SK-N-SH (cell line): ENCODE measurements around the gene SMIM22. TPM values are rescaled to one million over a fixed set of nuclear protein-coding genes. Genes with fewer than 3 reads are reported as not detected.

ENCODE experiments used
- CTCF ChIA-PET: fragments of 300-600, 350-600 bp; formaldehyde crosslinking; extraction: SDS; loops from one replicate; lab custom pipeline; 2021; lab: Yijun Ruan, JAX
- POLR2A ChIA-PET: fragments of 350-600 bp; sonication (Branson Sonifier 250); formaldehyde crosslinking; extraction: SDS; loops from one replicate; lab custom pipeline; 2020; ENCODE audit warnings: antibody characterized with exemption, inconsistent platforms; lab: Yijun Ruan, JAX
- DNase-seq: peaks from one replicate; pipeline ENCODE4 v3.0.0; 2012
- H2AFZ ChIP-seq: fragments of 200-600 bp; sonication (generic); 2 replicates; pipeline ENCODE4 v1.8.1; 2016; ENCODE audit warnings: antibody characterized with exemption, mild to moderate bottlenecking, low read depth
- H3F3A ChIP-seq: fragments of 200-600 bp; sonication (generic); replicated peaks from 2 replicates; pipeline ENCODE3; 2016; ENCODE audit warnings: antibody characterized with exemption, mild to moderate bottlenecking; ENCODE audit not compliant: insufficient read depth
- H3K27ac ChIP-seq, 2 experiments: fragments of 200-500 bp in 1 of 2; fragments of 200-600 bp in 1 of 2; sonication (Bioruptor generic) in 1 of 2; sonication (generic), shearing (Covaris generic) in 1 of 2; 2 replicates each; pipeline versions ENCODE4 v1.5.1 to v1.6.1; 2014 to 2016; ENCODE audit warnings: low read depth in 2 of 2, inconsistent platforms in 1 of 2, low read length in 1 of 2, mild to moderate bottlenecking in 1 of 2, mixed read lengths in 1 of 2
- H3K27me3 ChIP-seq: fragments of 200-600 bp; sonication (generic), shearing (Covaris generic); 2 replicates; pipeline ENCODE4 v1.6.1; 2016; ENCODE audit warnings: mixed run types; ENCODE audit not compliant: insufficient read depth
- H3K36me3 ChIP-seq, 2 experiments: fragments of 200-500 bp in 1 of 2; fragments of 200-600 bp in 1 of 2; sonication (Bioruptor generic) in 1 of 2; sonication (generic) in 1 of 2; replicated peaks in 1 of 2; 2 replicates each; pipeline versions ENCODE3 to v1.5.1; 2014 to 2016; ENCODE audit warnings: low read length in 1 of 2, mild to moderate bottlenecking in 1 of 2; ENCODE audit not compliant: insufficient read depth in 2 of 2, control insufficient read depth in 1 of 2
- H3K4me1 ChIP-seq, 2 experiments: fragments of 200-500 bp in 1 of 2; fragments of 200-600 bp in 1 of 2; sonication (Bioruptor generic) in 1 of 2; sonication (generic), shearing (Covaris generic) in 1 of 2; 2 replicates each; pipeline versions ENCODE4 v1.5.1 to v1.6.1; 2014 to 2016; ENCODE audit warnings: low read depth in 1 of 2, low read length in 1 of 2, mixed run types in 1 of 2; ENCODE audit not compliant: insufficient read depth in 2 of 2, control insufficient read depth in 1 of 2
- H3K4me2 ChIP-seq: fragments of 200-600 bp; sonication (generic), shearing (Covaris generic); 2 replicates; pipeline ENCODE4 v1.6.1; 2017; ENCODE audit warnings: mixed run types
- H3K4me3 ChIP-seq, 2 experiments: fragments of 200-500 bp in 1 of 2; fragments of 200-600 bp in 1 of 2; sonication (Bioruptor generic) in 1 of 2; sonication (generic), shearing (Covaris generic) in 1 of 2; 2 replicates each; pipeline versions ENCODE4 v1.5.1 to v1.8.1; 2014 to 2016; ENCODE audit warnings: low read depth in 2 of 2, inconsistent platforms in 1 of 2, low read length in 1 of 2, mild to moderate bottlenecking in 1 of 2, mixed read lengths in 1 of 2, moderate library complexity in 1 of 2
- H3K79me2 ChIP-seq: fragments of 200-600 bp; sonication (generic); 2 replicates; pipeline ENCODE4 v1.8.1; 2017; ENCODE audit warnings: mild to moderate bottlenecking; ENCODE audit not compliant: insufficient read depth
- H3K9ac ChIP-seq: fragments of 200-600 bp; sonication (generic); 2 replicates; pipeline ENCODE4 v1.6.1; 2017; ENCODE audit warnings: mixed run types
- H3K9me2 ChIP-seq: fragments of 200-600 bp; sonication (generic); 2 replicates; pipeline ENCODE4 v1.6.1; 2017; ENCODE audit warnings: mixed run types
- H3K9me3 ChIP-seq: fragments of 200-600 bp; sonication (generic); 2 replicates; pipeline ENCODE4 v1.6.1; 2017; ENCODE audit warnings: mixed run types, mild to moderate bottlenecking, moderate library complexity
- H4K20me1 ChIP-seq: fragments of 200-600 bp; sonication (generic); 2 replicates; pipeline ENCODE4 v1.6.1; 2017; ENCODE audit warnings: mild to moderate bottlenecking, mixed run types; ENCODE audit not compliant: insufficient read depth
- CHD2 ChIP-seq: fragments of 150-350 bp; IDR thresholded peaks from 2 replicates; pipeline ENCODE4 v1.6.1; 2018; ENCODE audit warnings: low read length; ENCODE audit not compliant: partially characterized antibody
- CTCF ChIP-seq: fragments of 200-600 bp; sonication (generic); IDR thresholded peaks from 2 replicates; pipeline ENCODE4 v1.6.1; 2017; ENCODE audit warnings: antibody characterized with exemption, mild to moderate bottlenecking, moderate library complexity
- ELF1 ChIP-seq: IDR thresholded peaks from 2 replicates; pipeline ENCODE4 v1.4.0; 2012
- EP300 ChIP-seq, 2 experiments: IDR thresholded peaks; 2 replicates each; pipeline versions ENCODE4 v1.4.0 to v1.6.1; 2012; ENCODE audit warnings: borderline replicate concordance in 1 of 2, low read depth in 1 of 2, low read length in 1 of 2
- FOXM1 ChIP-seq: IDR thresholded peaks from 2 replicates; pipeline ENCODE4 v1.4.0; 2012; ENCODE audit warnings: low read depth, mild to moderate bottlenecking
- GABPA ChIP-seq: IDR thresholded peaks from 2 replicates; pipeline ENCODE4 v1.4.0; 2012; ENCODE audit warnings: low read depth, mild to moderate bottlenecking
- GATA2 ChIP-seq: sonication (generic); formaldehyde crosslinking; IDR thresholded peaks from 2 replicates; pipeline ENCODE4 v1.5.0; 2020; ENCODE audit warnings: mild to moderate bottlenecking, missing genetic modification reagents
- JUND ChIP-seq: IDR thresholded peaks from 2 replicates; pipeline ENCODE4 v1.4.0; 2012
- MAX ChIP-seq: IDR thresholded peaks from 2 replicates; pipeline ENCODE4 v1.4.0; 2012; ENCODE audit warnings: low read depth
- MXI1 ChIP-seq: IDR thresholded peaks from 2 replicates; pipeline ENCODE4 v1.6.1; 2012; ENCODE audit warnings: mild to moderate bottlenecking, low read depth, low read length, improper control_type of control experiment
- PBX3 ChIP-seq: IDR thresholded peaks from 2 replicates; pipeline ENCODE4; 2012
- POLR2AphosphoS5 ChIP-seq: IDR thresholded peaks from 2 replicates; pipeline ENCODE4 v1.6.1; 2012; ENCODE audit warnings: low read depth, low read length
- RAD21 ChIP-seq: IDR thresholded peaks from 2 replicates; pipeline ENCODE4 v1.6.1; 2012; ENCODE audit warnings: mild to moderate bottlenecking, low read length
- RCOR1 ChIP-seq: fragments of 150-350 bp; IDR thresholded peaks from 2 replicates; pipeline ENCODE4 v1.6.1; 2017; ENCODE audit warnings: antibody characterized with exemption, low read length
- REST ChIP-seq: IDR thresholded peaks from 2 replicates; pipeline ENCODE4 v1.6.1; 2012; ENCODE audit warnings: mild to moderate bottlenecking, low read depth, low read length, moderate library complexity
- RFX5 ChIP-seq: IDR thresholded peaks from 2 replicates; pipeline ENCODE4 v1.6.1; 2012; ENCODE audit warnings: mild to moderate bottlenecking, improper control_type of control experiment, low read length
- TAF1 ChIP-seq: IDR thresholded peaks from 2 replicates; pipeline ENCODE4 v1.6.1; 2012; ENCODE audit warnings: low read depth, mild to moderate bottlenecking, low read length, moderate library complexity, borderline replicate concordance
- TCF12 ChIP-seq: IDR thresholded peaks from 2 replicates; pipeline ENCODE4 v1.4.0; 2012
- USF1 ChIP-seq: IDR thresholded peaks from 2 replicates; pipeline ENCODE4 v1.4.0; 2012; ENCODE audit warnings: low read depth, borderline replicate concordance
- USF2 ChIP-seq: fragments of 150-350 bp; IDR thresholded peaks from 2 replicates; pipeline ENCODE4 v1.6.1; 2017; ENCODE audit warnings: antibody characterized with exemption, low read length, low read depth, borderline replicate concordance
- WGBS: methylation state at CpG from one replicate; pipeline ENCODE4 v1.1.6; 2017; ENCODE audit warnings: low lambda C conversion rate; 5-methylcytosine and 5-hydroxymethylcytosine counted together
- polyA plus RNA-seq, 3 experiments: library from polyadenylated mRNA; depleted of rRNA; stranded (reverse); fragments of >200 nt; gene quantifications; 2 replicates each; pipeline ENCODE4 v1.2.3, GENCODE V29; 2012

The SMIM22 gene
- polyA plus RNA-seq, 1 of the 3 experiments (the other 2 are of a cell fraction), result not detected

- no peaks in the 10 kb centered on the region for H3K4me1 ChIP-seq
- no peaks in the 10 kb centered on the region for H3K79me2 ChIP-seq
- 95% methylated on average over 9 of the region's 10 CpGs for WGBS
- no peak overlapping the region for H3K4me3 ChIP-seq
- H3K9me3 ChIP-seq, result no peaks in the 10 kb centered on the region
- CTCF ChIA-PET, result interaction anchor here (1.5 to 2.0 kb wide), 2 partner anchors 15 to 110 kb away, joined by 3 to 6 read pairs; no protein-coding TSS in a partner anchor
- no peak for TF ChIP-seq TAF1
- TF ChIP-seq, all 33 proteins: peak for 0
- no peaks in the 10 kb centered on the region for H4K20me1 ChIP-seq
- H3K4me2 ChIP-seq, result no peak overlapping the region
- no peak for DNase-seq
- H3F3A ChIP-seq, result no peaks in the 10 kb centered on the region
- no peak overlapping the region for H3K9ac ChIP-seq
- no peaks in the 10 kb centered on the region for H3K9me2 ChIP-seq
- no peak overlapping the region for H3K27ac ChIP-seq
- H2AFZ ChIP-seq, result no peak overlapping the region
- peaks cover 58 to 71% of the 10 kb centered on the region in 2 experiments for H3K36me3 ChIP-seq
- no peaks in the 10 kb centered on the region for H3K27me3 ChIP-seq
- POLR2A ChIA-PET, result no interaction called here
Measured at GRCh38 chr16:4826980-4827379, 31.8 kb downstream of the SMIM22 start.

GRCh38 chr16:4828567-4829321, 33.6 kb downstream of the SMIM22 start:
- ChIA-PET CTCF (no interaction called here), POLR2A (no interaction called here)
- WGBS, result 90% methylated on average over 11 of the region's 11 CpGs
- no peak for DNase-seq
- Histone ChIP-seq H3K4me1 (no peaks in the 10 kb centered on the region), H3K27me3 (no peaks in the 10 kb centered on the region), H3K79me2 (peaks cover 2% of the 10 kb centered on the region; the same call in 1 of the 2 replicates), H3K9ac (no peak overlapping the region), H3K27ac (no peak overlapping the region), H3K4me2 (no peak overlapping the region), H3K9me3 (no peaks in the 10 kb centered on the region), H3K9me2 (no peaks in the 10 kb centered on the region), H3F3A (peaks cover 4% of the 10 kb centered on the region), H3K36me3 (peaks cover 51 to 77% of the 10 kb centered on the region in 2 experiments), H4K20me1 (no peaks in the 10 kb centered on the region), H3K4me3 (no peak overlapping the region), H2AFZ (no peak overlapping the region)
- TF ChIP-seq RAD21 (no peak), GABPA (no peak), POLR2AphosphoS5 (no peak), PBX3 (no peak), RFX5 (no peak), EP300 (IDR thresholded peaks at IDR 0.05; ENCODE audit: borderline replicate concordance in 1 of 2, low read depth in 1 of 2, low read length in 1 of 2) (no peak), GATA2 (CRISPR knock-in tag) (no peak), ELF1 (no peak), CTCF (no peak), USF2 (no peak), JUND (no peak), TCF12 (no peak), MXI1 (no peak), CHD2 (no peak), USF1 (no peak), MAX (no peak), FOXM1 (no peak), RCOR1 (no peak), REST (no peak)
